ENCODE data around the gene SCP2D1. TPM values are rescaled to one million over a fixed set of nuclear protein-coding genes. Genes with fewer than 3 reads are reported as not detected.

SCP2D1 gene
- total RNA-seq (2022; extraction: Qiagen RNA extraction; ENCODE audit: low read depth), result not detected in 5 replicates

GRCh38 chr20:18813483-18813882 lies at the start of gene SCP2D1:
Gene SCP2D1 (plus strand): TSS chr20:18813783. CDS start chr20:18813816, 33 bp downstream.

Other genes with a start within 250 kb of the SCP2D1 start
- gene SMIM26, start 246.4 kb upstream of the SCP2D1 start, total RNA-seq (2022; extraction: Qiagen RNA extraction; ENCODE audit: low read depth), result 124 to 159 TPM (median 134 TPM) in 5 replicates
- 75.3 to 82.0 TPM (median 80.5 TPM) in 5 replicates for gene DTD1, start 225.7 kb upstream of the SCP2D1 start, total RNA-seq (2022; extraction: Qiagen RNA extraction; ENCODE audit: low read depth)

All from A549 treated with ZK216348 at 1 μM for 4 hours (cell line).